ENCODE measurements around the gene PCYT1B. TPM values are rescaled to one million over a fixed set of nuclear protein-coding genes. Genes with fewer than 3 reads are reported as not detected.

PCYT1B gene
- total and polyA plus RNA-seq, 2 experiments from 2014 or later = 5.8 to 14.6 TPM

DNA sequence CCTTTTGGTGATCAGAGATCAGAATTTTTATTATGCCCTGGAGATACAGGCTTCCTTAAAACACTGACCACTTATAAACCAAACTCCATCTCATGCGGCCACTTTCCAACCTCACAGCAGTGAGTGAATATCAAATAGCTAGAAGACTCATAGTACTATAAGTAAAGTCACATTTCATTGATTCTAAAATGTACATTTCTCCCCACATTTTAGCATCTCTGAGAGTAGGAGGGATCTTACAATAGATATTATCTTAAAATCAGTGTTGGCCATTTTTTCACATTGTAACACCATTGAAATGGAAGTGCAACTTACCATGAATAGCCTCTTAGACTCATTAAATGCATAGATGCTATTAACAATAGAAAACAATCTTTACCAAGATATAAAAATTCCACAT lies 17.4 kb downstream of the PCYT1B start:
- no peak overlapping the region for H3K4me3 Mint-ChIP-seq
- no peaks in the 10 kb centered on the region for H3K27me3 Mint-ChIP-seq (ENCODE audit: insufficient read depth, low read depth, poor library complexity)

More for the DNA sequence above, 17.4 kb downstream of the PCYT1B start:
- Histone ChIP-seq H3K27ac (ENCODE audit: low read depth) (no peak overlapping the region), H3K4me3 (no peak overlapping the region), H4K20me1 (replicated peaks; ENCODE audit: insufficient read depth) (no peaks in the 10 kb centered on the region), H3K79me2 (replicated peaks; ENCODE audit: insufficient read depth) (peaks cover 4% of the 10 kb centered on the region; the same call in 1 of the 2 replicates), H3K36me3 (ENCODE audit: insufficient read depth) (no peaks in the 10 kb centered on the region), H3K9me2 (ENCODE audit: insufficient read depth) (no peaks in the 10 kb centered on the region), H3K27me3 (ENCODE audit: insufficient read depth) (no peaks in the 10 kb centered on the region), H3K4me2 (no peak overlapping the region), H2AFZ (no peak overlapping the region), H3F3A (replicated peaks; ENCODE audit: low read depth) (no peaks in the 10 kb centered on the region), H3K4me1 (ENCODE audit: insufficient read depth) (no peaks in the 10 kb centered on the region)
- Mint-ChIP-seq H3K4me1 (no peaks in the 10 kb centered on the region; the same call in 2 of the 3 replicates), H3K27ac (no peak overlapping the region), H3K9me3 (no peaks in the 10 kb centered on the region), H3K36me3 (ENCODE audit: low read depth) (peaks cover 17% of the 10 kb centered on the region)
- ATAC-seq (no peak), DNase-seq (ENCODE audit: low spot score) (no peak)
- TF ChIP-seq, protein P1, sequence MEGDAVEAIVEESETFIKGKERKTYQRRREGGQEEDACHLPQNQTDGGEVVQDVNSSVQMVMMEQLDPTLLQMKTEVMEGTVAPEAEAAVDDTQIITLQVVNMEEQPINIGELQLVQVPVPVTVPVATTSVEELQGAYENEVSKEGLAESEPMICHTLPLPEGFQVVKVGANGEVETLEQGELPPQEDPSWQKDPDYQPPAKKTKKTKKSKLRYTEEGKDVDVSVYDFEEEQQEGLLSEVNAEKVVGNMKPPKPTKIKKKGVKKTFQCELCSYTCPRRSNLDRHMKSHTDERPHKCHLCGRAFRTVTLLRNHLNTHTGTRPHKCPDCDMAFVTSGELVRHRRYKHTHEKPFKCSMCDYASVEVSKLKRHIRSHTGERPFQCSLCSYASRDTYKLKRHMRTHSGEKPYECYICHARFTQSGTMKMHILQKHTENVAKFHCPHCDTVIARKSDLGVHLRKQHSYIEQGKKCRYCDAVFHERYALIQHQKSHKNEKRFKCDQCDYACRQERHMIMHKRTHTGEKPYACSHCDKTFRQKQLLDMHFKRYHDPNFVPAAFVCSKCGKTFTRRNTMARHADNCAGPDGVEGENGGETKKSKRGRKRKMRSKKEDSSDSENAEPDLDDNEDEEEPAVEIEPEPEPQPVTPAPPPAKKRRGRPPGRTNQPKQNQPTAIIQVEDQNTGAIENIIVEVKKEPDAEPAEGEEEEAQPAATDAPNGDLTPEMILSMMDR (conservative IDR thresholded peaks at IDR 0.05; ENCODE audit: low read depth in 2 of 2) = no peak
- no peak for TF ChIP-seq EZH2 (IDR thresholded peaks at IDR 0.05; ENCODE audit: low read depth, unreplicated experiment)
- TF ChIP-seq JUNB (IDR thresholded peaks at IDR 0.05; ENCODE audit: unreplicated experiment) = no peak
- TF ChIP-seq NANOG (IDR thresholded peaks at IDR 0.05; ENCODE audit: borderline replicate concordance) = no peak
- no peak for TF ChIP-seq ZNF331 (CRISPR knock-in tag; IDR thresholded peaks at IDR 0.05; ENCODE audit: low read depth)
- no peak for TF ChIP-seq EZH2phosphoT487 (IDR thresholded peaks at IDR 0.05; ENCODE audit: unreplicated experiment)
- TF ChIP-seq, protein P2, sequence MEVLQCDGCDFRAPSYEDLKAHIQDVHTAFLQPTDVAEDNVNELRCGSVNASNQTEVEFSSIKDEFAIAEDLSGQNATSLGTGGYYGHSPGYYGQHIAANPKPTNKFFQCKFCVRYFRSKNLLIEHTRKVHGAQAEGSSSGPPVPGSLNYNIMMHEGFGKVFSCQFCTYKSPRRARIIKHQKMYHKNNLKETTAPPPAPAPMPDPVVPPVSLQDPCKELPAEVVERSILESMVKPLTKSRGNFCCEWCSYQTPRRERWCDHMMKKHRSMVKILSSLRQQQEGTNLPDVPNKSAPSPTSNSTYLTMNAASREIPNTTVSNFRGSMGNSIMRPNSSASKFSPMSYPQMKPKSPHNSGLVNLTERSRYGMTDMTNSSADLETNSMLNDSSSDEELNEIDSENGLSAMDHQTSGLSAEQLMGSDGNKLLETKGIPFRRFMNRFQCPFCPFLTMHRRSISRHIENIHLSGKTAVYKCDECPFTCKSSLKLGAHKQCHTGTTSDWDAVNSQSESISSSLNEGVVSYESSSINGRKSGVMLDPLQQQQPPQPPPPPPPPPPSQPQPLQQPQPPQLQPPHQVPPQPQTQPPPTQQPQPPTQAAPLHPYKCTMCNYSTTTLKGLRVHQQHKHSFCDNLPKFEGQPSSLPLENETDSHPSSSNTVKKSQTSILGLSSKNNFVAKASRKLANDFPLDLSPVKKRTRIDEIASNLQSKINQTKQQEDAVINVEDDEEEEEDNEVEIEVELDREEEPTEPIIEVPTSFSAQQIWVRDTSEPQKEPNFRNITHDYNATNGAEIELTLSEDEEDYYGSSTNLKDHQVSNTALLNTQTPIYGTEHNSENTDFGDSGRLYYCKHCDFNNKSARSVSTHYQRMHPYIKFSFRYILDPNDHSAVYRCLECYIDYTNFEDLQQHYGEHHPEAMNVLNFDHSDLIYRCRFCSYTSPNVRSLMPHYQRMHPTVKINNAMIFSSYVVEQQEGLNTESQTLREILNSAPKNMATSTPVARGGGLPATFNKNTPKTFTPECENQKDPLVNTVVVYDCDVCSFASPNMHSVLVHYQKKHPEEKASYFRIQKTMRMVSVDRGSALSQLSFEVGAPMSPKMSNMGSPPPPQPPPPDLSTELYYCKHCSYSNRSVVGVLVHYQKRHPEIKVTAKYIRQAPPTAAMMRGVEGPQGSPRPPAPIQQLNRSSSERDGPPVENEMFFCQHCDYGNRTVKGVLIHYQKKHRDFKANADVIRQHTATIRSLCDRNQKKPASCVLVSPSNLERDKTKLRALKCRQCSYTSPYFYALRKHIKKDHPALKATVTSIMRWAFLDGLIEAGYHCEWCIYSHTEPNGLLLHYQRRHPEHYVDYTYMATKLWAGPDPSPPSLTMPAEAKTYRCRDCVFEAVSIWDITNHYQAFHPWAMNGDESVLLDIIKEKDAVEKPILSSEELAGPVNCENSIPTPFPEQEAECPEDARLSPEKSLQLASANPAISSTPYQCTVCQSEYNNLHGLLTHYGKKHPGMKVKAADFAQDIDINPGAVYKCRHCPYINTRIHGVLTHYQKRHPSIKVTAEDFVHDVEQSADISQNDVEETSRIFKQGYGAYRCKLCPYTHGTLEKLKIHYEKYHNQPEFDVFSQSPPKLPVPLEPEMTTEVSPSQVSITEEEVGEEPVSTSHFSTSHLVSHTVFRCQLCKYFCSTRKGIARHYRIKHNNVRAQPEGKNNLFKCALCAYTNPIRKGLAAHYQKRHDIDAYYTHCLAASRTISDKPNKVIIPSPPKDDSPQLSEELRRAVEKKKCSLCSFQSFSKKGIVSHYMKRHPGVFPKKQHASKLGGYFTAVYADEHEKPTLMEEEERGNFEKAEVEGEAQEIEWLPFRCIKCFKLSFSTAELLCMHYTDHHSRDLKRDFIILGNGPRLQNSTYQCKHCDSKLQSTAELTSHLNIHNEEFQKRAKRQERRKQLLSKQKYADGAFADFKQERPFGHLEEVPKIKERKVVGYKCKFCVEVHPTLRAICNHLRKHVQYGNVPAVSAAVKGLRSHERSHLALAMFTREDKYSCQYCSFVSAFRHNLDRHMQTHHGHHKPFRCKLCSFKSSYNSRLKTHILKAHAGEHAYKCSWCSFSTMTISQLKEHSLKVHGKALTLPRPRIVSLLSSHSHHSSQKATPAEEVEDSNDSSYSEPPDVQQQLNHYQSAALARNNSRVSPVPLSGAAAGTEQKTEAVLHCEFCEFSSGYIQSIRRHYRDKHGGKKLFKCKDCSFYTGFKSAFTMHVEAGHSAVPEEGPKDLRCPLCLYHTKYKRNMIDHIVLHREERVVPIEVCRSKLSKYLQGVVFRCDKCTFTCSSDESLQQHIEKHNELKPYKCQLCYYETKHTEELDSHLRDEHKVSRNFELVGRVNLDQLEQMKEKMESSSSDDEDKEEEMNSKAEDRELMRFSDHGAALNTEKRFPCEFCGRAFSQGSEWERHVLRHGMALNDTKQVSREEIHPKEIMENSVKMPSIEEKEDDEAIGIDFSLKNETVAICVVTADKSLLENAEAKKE (CRISPR knock-in tag; IDR thresholded peaks at IDR 0.05) = no peak
- TF ChIP-seq STAT1 (IDR thresholded peaks at IDR 0.05; ENCODE audit: unreplicated experiment) = no peak
- TF ChIP-seq POLR2AphosphoS5 (IDR thresholded peaks at IDR 0.05; ENCODE audit: low read depth) = no peak

All from GM23338 (cell line).